GM10266 (cell line): Measurements from ENCODE around the gene KLHL6.

Experiments
- DNase-seq: peaks from one replicate; pipeline ENCODE4 v3.0.0; 2012; ENCODE audit errors: extremely low spot score
- TF ChIP-seq, protein P1 (sequence below): IDR thresholded peaks from 2 replicates; pipeline ENCODE4 v1.5.1; 2012; ENCODE audit warnings: mild to moderate bottlenecking, low read depth; ENCODE audit not compliant: control insufficient read depth, insufficient read depth; ENCODE audit errors: missing control alignments

The KLHL6 gene

DNA sequence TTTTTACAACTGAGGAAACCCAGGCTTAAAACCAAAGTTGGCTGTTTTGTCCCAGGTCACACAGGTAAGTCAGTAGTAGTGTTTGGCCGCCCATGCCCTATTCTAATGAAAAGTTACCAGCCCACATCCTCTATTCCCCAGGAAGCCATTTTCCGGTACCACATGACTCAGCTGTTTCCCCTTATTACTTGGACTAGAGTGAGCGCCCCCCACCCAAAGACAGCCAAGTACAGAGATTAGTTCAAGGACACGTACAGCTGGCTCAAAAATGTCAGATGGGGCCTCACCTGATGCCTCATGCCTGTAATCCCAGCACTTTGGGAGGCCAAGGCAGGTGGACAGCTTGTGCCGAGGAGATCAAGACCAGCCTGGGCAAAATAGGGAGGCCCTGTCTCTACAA lies 8.5 kb upstream of the KLHL6 start:
- TF ChIP-seq, protein P1, sequence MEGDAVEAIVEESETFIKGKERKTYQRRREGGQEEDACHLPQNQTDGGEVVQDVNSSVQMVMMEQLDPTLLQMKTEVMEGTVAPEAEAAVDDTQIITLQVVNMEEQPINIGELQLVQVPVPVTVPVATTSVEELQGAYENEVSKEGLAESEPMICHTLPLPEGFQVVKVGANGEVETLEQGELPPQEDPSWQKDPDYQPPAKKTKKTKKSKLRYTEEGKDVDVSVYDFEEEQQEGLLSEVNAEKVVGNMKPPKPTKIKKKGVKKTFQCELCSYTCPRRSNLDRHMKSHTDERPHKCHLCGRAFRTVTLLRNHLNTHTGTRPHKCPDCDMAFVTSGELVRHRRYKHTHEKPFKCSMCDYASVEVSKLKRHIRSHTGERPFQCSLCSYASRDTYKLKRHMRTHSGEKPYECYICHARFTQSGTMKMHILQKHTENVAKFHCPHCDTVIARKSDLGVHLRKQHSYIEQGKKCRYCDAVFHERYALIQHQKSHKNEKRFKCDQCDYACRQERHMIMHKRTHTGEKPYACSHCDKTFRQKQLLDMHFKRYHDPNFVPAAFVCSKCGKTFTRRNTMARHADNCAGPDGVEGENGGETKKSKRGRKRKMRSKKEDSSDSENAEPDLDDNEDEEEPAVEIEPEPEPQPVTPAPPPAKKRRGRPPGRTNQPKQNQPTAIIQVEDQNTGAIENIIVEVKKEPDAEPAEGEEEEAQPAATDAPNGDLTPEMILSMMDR: no peak
- DNase-seq: no peak

DNA sequence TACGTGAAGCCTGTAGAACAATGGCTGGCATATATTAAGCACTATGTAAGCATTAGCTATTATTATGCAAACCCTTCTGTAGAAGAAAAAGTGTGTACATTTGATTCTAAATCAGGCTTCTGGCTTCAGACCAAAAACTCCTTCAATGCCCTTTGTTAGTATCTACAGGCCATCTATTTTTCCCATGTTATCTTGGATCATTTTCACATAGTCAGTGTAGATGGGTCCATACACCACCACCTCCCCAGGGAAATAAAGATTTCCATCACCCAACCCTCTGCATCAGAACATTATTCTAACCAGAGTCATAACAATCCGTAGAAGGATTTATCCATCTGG lies 8.0 kb upstream of the KLHL6 start:
- TF ChIP-seq, protein P1: no peak
- no peak for DNase-seq

DNA sequence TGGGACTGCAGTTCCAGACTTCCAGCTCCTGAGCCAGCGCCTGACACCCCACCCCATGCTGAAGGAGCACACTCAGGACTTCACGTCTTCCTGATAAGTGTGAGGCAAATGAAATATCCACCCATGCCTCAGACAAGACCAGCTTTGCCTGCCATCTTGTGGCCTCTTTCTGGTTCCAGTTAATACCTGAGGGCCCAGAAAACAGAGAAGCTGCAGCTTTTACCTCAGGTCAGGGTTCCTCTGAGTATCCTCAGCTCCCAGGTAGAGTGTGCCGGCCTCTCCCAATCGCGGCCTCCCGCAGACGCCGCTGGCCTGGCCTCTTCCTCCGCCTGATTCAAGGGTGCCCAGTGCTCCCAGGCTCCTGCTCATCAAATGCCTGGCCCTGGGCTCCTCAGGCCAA lies 5.1 kb upstream of the KLHL6 start:
- DNase-seq: peak; percentile 57
- TF ChIP-seq, protein P1: peak; percentile 66

DNA sequence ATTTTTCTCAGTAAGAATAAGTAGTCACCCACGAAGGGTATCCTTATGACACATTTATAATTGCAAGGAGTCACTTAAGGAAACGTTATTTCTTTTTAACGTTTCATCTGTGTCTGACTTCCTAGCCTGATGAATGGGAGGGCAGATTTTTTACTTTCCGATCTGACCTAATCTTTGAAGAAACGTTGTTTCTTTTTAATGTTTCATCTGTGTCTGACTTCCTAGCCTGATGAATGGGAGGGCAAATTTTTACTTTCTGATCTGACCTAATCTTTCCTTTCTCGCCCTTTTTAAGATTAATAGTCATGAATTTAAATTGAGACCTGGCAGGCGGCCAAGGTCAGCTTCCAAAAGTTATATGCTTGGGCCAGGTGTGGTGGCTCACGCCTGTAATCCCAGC lies 3.0 kb upstream of the KLHL6 start:
- TF ChIP-seq, protein P1: no peak
- no peak for DNase-seq

DNA sequence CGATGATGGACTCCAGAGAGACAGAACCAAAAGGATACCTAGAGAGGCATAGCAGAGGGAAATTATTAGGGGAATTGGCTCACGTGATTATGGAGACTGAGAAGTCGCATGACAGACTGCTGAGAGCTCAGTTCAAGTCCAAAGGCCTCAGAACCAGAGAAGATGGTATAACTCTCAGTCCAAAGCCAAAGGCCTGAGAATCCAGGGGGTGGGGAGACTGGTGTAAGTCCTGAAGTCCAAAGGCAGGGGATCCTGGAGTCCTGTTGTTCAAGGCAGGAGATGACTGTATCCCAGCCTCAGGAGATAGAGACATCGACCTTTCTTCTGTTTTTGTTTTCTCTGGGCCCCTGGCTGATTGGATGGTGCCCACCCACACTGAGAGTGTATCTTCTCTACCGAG lies 1.2 kb upstream of the KLHL6 start:
- TF ChIP-seq, protein P1: no peak
- no peak for DNase-seq

DNA sequence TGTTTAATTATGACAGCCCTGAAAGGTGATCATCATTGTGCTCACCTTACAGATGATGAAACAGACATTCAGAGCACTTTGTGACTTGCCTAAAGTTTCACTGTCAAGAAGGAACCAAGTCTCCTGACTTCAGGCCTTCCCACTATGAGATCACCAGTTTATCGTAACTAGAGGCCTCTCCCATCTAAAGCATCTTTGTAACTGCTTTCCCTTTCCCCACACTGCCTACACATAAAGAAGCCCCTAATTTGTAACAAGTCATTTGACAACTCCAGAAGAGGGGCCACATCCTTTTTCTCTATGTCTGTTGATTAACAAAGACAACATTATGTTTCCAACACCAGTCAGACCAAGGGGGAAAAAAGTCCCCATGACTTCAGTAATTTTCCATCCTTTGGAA lies 1.1 kb downstream of the KLHL6 start:
- DNase-seq: peak; percentile 68
- TF ChIP-seq, protein P1: no peak

DNA sequence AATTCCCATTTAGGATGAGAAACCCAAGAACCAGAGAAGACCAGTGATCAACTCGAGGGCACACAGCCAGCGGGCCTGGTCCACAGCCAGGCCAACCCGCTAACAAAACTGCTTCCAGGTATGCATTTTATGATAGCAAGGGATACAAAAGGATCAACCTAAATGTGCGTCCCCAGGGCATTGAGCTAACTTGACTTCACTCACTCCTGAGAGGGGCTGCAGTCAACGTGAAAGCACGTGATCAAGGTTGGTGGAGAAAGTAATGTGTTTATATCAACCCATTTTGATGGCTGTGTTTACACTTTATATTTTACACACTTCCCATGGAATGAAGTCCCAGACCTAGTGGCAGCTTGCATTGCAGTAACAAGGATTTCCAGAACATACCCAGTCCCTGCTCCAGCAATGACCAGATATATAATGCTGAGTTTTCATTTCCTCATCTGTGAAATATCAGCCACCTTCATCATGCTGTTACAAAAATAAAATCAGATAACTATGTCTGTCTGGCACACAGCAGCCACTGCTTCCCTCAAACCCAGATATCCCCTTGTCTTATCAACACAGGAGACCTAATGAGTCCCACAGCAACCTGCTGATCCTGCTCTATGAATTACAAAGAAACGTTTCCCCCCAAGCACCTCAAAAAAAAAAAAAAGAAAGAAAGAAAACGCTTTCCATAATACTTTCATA lies 2.0 kb downstream of the KLHL6 start:
- TF ChIP-seq, protein P1: no peak
- DNase-seq: no peak
